Nephron progenitor cell (in vitro differentiated cells): ENCODE results near the gene SLC39A10.

ENCODE experiments used
- DNase-seq: peaks from one replicate; pipeline ENCODE4 v3.0.0; 2021
- H3K27ac Mint-ChIP-seq: 2 replicates; pipeline ENCODE4 v1.8.0; 2021; ENCODE audit warnings: mild to moderate bottlenecking, moderate library complexity, mixed read lengths
- H3K27me3 Mint-ChIP-seq: 2 replicates; pipeline ENCODE4 v1.8.0; 2021; ENCODE audit warnings: mild to moderate bottlenecking, low read depth, mixed read lengths; ENCODE audit not compliant: poor library complexity
- H3K36me3 Mint-ChIP-seq: 2 replicates; pipeline ENCODE4 v1.8.0; 2021; ENCODE audit warnings: low read depth, mixed read lengths
- H3K4me1 Mint-ChIP-seq: 2 replicates; pipeline ENCODE4 v1.8.0; 2021; ENCODE audit warnings: mixed read lengths
- H3K4me3 Mint-ChIP-seq: 2 replicates; pipeline ENCODE4 v1.8.0; 2021; ENCODE audit warnings: mild to moderate bottlenecking, moderate library complexity, mixed read lengths
- H3K9me3 Mint-ChIP-seq: 2 replicates; pipeline ENCODE4 v1.8.0; 2021; ENCODE audit warnings: mild to moderate bottlenecking, moderate library complexity, mixed read lengths
- TF ChIP-seq, protein P1 (sequence below): fragments of 200-600 bp; sonication (generic); IDR thresholded peaks from 2 replicates; pipeline ENCODE4 v1.5.0; 2021; ENCODE audit warnings: antibody characterized with exemption

SLC39A10 gene

GRCh38 chr2:195779491-195779890 lies 122.5 kb downstream of the SLC39A10 start:
- DNase-seq, result no peak
- Mint-ChIP-seq H3K27me3 (no peaks in the 10 kb centered on the region), H3K36me3 (no peaks in the 10 kb centered on the region), H3K4me1 (no peaks in the 10 kb centered on the region), H3K9me3 (no peaks in the 10 kb centered on the region), H3K27ac (no peak overlapping the region), H3K4me3 (no peak overlapping the region)
- TF ChIP-seq, protein P1, sequence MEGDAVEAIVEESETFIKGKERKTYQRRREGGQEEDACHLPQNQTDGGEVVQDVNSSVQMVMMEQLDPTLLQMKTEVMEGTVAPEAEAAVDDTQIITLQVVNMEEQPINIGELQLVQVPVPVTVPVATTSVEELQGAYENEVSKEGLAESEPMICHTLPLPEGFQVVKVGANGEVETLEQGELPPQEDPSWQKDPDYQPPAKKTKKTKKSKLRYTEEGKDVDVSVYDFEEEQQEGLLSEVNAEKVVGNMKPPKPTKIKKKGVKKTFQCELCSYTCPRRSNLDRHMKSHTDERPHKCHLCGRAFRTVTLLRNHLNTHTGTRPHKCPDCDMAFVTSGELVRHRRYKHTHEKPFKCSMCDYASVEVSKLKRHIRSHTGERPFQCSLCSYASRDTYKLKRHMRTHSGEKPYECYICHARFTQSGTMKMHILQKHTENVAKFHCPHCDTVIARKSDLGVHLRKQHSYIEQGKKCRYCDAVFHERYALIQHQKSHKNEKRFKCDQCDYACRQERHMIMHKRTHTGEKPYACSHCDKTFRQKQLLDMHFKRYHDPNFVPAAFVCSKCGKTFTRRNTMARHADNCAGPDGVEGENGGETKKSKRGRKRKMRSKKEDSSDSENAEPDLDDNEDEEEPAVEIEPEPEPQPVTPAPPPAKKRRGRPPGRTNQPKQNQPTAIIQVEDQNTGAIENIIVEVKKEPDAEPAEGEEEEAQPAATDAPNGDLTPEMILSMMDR, result no peak

DNA sequence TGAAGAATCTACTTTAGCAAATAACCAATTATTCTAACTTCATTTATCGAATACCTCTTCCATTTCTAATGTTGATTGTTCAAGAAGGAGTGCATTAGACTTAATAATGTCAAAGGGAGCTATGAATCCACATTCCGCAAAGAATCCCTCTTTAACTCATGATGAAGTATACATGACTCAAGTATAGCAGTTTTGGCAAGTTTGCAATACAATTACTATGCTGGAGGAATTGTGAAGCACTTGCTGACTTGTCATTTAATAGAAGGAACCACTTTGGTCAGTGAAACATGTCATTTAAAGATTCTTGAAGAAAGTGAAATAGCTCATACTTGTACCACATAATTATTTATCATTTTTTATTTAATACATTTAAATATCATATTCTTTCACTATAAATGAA lies 125.1 kb downstream of the SLC39A10 start:
- Mint-ChIP-seq H3K27me3 (no peaks in the 10 kb centered on the region), H3K9me3 (no peaks in the 10 kb centered on the region), H3K36me3 (no peaks in the 10 kb centered on the region), H3K4me1 (no peaks in the 10 kb centered on the region), H3K4me3 (no peak overlapping the region), H3K27ac (no peak overlapping the region)
- TF ChIP-seq, protein P1, result no peak
- no peak for DNase-seq
